BJ (cell line): ENCODE results near the gene RABGAP1L. TPM values are rescaled to one million over a fixed set of nuclear protein-coding genes. Genes with fewer than 3 reads are reported as not detected.

ENCODE experiments used
- CTCF ChIA-PET: fragments of 350-600 bp; formaldehyde crosslinking; extraction: SDS; loops from one replicate; lab custom pipeline; 2021; ENCODE audit warnings: antibody characterized with exemption, inconsistent platforms; lab: Yijun Ruan, JAX
- POLR2A ChIA-PET: fragments of 300-600 bp; sonication (Branson Sonifier 250); formaldehyde crosslinking; extraction: SDS; loops from one replicate; lab custom pipeline; 2021; ENCODE audit warnings: antibody characterized with exemption; lab: Charles Lee
- DNase-seq: peaks from one replicate; pipeline ENCODE4 v3.0.0-alpha.2; 2011; ENCODE audit warnings: low read depth
- H3K27me3 ChIP-seq: 2 replicates; pipeline ENCODE4 v1.6.0; 2011; ENCODE audit warnings: low read length; ENCODE audit not compliant: control insufficient read depth, insufficient read depth
- H3K36me3 ChIP-seq: 2 replicates; pipeline ENCODE4 v1.5.1; 2011; ENCODE audit warnings: low read length; ENCODE audit not compliant: control insufficient read depth, insufficient read depth
- H3K4me3 ChIP-seq: 2 replicates; pipeline ENCODE4 v1.5.1; 2011; ENCODE audit warnings: low read depth, mild to moderate bottlenecking, control low read depth, low read length
- CTCF ChIP-seq: IDR thresholded peaks from 2 replicates; pipeline ENCODE4 v1.5.1; 2011; ENCODE audit warnings: low read depth, mild to moderate bottlenecking, control low read depth, inconsistent platforms, low read length, moderate library complexity; ENCODE audit not compliant: insufficient read depth
- polyA plus RNA-seq: library from polyadenylated mRNA; depleted of rRNA; stranded (reverse); fragments of >200 nt; gene quantifications from 2 replicates; pipeline ENCODE4 v1.2.3, GENCODE V29; 2011

RABGAP1L gene
- polyA plus RNA-seq, 1 experiment = 15.9 TPM

- DNase-seq = no peak
- TF ChIP-seq CTCF = no peak
- no peak overlapping the region for H3K4me3 ChIP-seq
- no peaks in the 10 kb centered on the region for H3K27me3 ChIP-seq
- no peaks in the 10 kb centered on the region for H3K36me3 ChIP-seq
- CTCF ChIA-PET = no interaction called here
- POLR2A ChIA-PET = no interaction called here
Measured at GRCh38 chr1:174659823-174660222, 500.5 kb downstream of the RABGAP1L start.

- DNase-seq = no peak
- CTCF ChIA-PET = no interaction called here
- no peak overlapping the region for H3K4me3 ChIP-seq
- H3K36me3 ChIP-seq = no peaks in the 10 kb centered on the region
- no peak for TF ChIP-seq CTCF
- POLR2A ChIA-PET = no interaction called here
- H3K27me3 ChIP-seq = no peaks in the 10 kb centered on the region
Measured at GRCh38 chr1:174660476-174660875, 501.2 kb downstream of the RABGAP1L start.

- POLR2A ChIA-PET = no interaction called here
- DNase-seq = no peak
- no peak for TF ChIP-seq CTCF
- no peak overlapping the region for H3K4me3 ChIP-seq
- no peaks in the 10 kb centered on the region for H3K36me3 ChIP-seq
- H3K27me3 ChIP-seq = no peaks in the 10 kb centered on the region
- CTCF ChIA-PET = interaction anchor here (1.1 kb wide), 1 partner anchor 10 kb away, joined by 3 read pairs; no protein-coding TSS in a partner anchor
Measured at GRCh38 chr1:174663358-174663757, 504.0 kb downstream of the RABGAP1L start.

- Histone ChIP-seq H3K4me3 (no peak overlapping the region), H3K27me3 (no peaks in the 10 kb centered on the region), H3K36me3 (no peaks in the 10 kb centered on the region)
- TF ChIP-seq CTCF = no peak
- ChIA-PET CTCF (no interaction called here), POLR2A (no interaction called here)
- DNase-seq = no peak
Measured at GRCh38 chr1:174666248-174666647, 506.9 kb downstream of the RABGAP1L start.

- POLR2A ChIA-PET = no interaction called here
- Histone ChIP-seq H3K4me3 (no peak overlapping the region), H3K27me3 (no peaks in the 10 kb centered on the region), H3K36me3 (no peaks in the 10 kb centered on the region)
- CTCF ChIA-PET = no interaction called here
- TF ChIP-seq CTCF = no peak
- no peak for DNase-seq
Measured at GRCh38 chr1:174671826-174672225, 512.5 kb downstream of the RABGAP1L start.
